Neutrophil (primary cell): Measurements from ENCODE around the gene ERICH6B.

Experiments used
- H3K27ac ChIP-seq: fragments of 200-600 bp; sonication (generic); 2 replicates; pipeline ENCODE4 v1.5.1; 2016; ENCODE audit warnings: mild to moderate bottlenecking, moderate library complexity
- H3K27me3 ChIP-seq: fragments of 200-600 bp; sonication (generic); 2 replicates; pipeline ENCODE4 v1.6.0; 2016; ENCODE audit warnings: mild to moderate bottlenecking
- H3K36me3 ChIP-seq: fragments of 200-600 bp; sonication (generic); 2 replicates; pipeline ENCODE4 v1.5.1; 2017
- H3K4me1 ChIP-seq, 2 experiments: fragments of 200-600 bp in 1 of 2; sonication (generic) in 1 of 2; 1 replicate in 1 of 2; 2 replicates in 1 of 2; pipeline versions ENCODE4 v1.5.1 to v1.6.1; 2013 to 2016; ENCODE audit warnings: low read depth in 1 of 2, low read length in 1 of 2, mild to moderate bottlenecking in 1 of 2, moderate library complexity in 1 of 2; ENCODE audit not compliant: control insufficient read depth in 1 of 2, insufficient read depth in 1 of 2
- H3K4me3 ChIP-seq, 2 experiments: fragments of 200-600 bp in 1 of 2; sonication (generic) in 1 of 2; 1 replicate in 1 of 2; 2 replicates in 1 of 2; pipeline ENCODE4 v1.5.1; 2013 to 2016; ENCODE audit warnings: low read depth in 1 of 2, low read length in 1 of 2, mild to moderate bottlenecking in 1 of 2, moderate library complexity in 1 of 2
- H3K9me3 ChIP-seq: fragments of 200-600 bp; sonication (generic); 2 replicates; pipeline ENCODE4 v1.5.1; 2016
- TF ChIP-seq, protein P1 (sequence below): fragments of 200-600 bp; sonication (generic); IDR thresholded peaks from 2 replicates; pipeline ENCODE4 v1.5.1; 2016; ENCODE audit warnings: antibody characterized with exemption

The ERICH6B gene

DNA sequence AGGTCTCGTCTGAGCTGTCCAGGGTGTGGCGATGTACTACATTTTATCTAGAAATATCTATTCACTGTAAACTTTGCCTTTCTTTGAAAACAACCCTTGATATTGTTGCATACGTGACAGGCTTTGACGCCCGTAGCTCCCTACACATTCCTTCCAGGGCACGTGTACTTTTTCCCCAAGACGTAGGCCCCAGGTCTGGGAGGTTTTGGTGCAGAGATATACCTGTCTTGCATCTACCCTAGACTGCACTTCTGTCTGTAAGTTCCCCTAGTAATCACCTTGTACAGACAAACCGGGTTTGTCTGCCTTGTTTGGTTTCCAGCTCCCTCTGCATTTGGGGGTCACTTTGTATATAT lies 69.2 kb downstream of the ERICH6B start:
- Histone ChIP-seq H3K9me3 (no peaks in the 10 kb centered on the region), H3K36me3 (no peaks in the 10 kb centered on the region), H3K27ac (no peak overlapping the region), H3K27me3 (peaks cover 11% of the 10 kb centered on the region), H3K4me3 (no peak overlapping the region), H3K4me1 (no peaks in the 10 kb centered on the region)
- TF ChIP-seq, protein P1, sequence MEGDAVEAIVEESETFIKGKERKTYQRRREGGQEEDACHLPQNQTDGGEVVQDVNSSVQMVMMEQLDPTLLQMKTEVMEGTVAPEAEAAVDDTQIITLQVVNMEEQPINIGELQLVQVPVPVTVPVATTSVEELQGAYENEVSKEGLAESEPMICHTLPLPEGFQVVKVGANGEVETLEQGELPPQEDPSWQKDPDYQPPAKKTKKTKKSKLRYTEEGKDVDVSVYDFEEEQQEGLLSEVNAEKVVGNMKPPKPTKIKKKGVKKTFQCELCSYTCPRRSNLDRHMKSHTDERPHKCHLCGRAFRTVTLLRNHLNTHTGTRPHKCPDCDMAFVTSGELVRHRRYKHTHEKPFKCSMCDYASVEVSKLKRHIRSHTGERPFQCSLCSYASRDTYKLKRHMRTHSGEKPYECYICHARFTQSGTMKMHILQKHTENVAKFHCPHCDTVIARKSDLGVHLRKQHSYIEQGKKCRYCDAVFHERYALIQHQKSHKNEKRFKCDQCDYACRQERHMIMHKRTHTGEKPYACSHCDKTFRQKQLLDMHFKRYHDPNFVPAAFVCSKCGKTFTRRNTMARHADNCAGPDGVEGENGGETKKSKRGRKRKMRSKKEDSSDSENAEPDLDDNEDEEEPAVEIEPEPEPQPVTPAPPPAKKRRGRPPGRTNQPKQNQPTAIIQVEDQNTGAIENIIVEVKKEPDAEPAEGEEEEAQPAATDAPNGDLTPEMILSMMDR: no peak

DNA sequence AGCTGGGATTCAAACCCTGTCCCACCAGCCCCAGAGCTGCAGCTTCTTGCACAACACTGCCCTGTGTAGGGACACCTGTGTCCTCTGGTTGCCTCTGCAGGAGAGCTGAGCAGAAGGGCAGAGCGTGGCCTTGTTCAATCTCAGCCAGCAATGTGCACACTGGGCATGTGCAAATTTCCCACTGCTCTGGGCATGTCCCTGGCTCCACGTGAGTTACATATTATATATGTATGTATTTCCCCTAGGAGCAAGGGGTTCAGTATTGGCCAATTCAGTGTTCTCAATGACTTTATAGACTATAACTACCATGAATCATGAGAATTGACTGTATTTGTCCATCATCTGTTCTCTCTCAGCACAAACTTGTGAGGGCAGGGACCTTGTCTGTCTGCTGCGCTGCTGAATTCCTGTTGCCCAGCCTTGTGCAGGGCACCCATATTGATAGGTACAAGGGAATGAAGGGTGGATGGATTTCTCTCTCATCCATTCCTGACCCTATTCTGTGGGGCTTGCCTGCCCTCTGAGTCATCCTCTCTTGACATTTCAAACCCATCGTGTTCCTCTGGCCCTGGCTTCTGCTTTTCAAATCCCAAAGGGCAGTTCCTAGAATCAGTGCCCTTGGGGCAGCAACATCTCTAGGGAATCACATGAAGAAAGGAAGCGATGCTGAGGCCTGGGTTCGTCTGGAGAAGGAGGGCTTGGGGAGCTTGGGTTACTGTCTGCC lies 69.7 kb downstream of the ERICH6B start:
- H3K27me3 ChIP-seq: peaks cover 9% of the 10 kb centered on the region
- H3K27ac ChIP-seq: no peak overlapping the region
- TF ChIP-seq, protein P1: no peak
- no peaks in the 10 kb centered on the region for H3K9me3 ChIP-seq
- no peak overlapping the region for H3K4me3 ChIP-seq
- no peaks in the 10 kb centered on the region for H3K4me1 ChIP-seq
- no peaks in the 10 kb centered on the region for H3K36me3 ChIP-seq

DNA sequence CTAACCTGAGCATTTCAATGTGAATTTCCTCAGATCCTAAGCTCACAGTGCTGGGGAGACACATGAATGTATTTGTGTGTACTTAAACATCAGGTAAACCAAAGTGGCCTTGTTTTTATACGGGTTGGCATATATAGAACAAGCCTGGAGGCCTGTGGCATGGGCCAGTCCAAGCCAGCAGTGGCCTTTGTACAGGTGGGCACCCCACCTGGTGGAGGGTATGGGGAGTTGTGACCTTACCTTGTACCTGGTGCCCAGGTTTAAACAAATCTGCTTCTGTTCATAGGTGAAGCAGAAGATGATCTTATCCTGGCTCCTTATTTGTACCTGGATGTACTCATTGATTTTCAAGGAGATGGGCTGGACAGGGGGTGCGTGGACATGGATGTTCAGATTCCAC lies 71.0 kb downstream of the ERICH6B start:
- H3K27ac ChIP-seq: no peak overlapping the region
- no peak overlapping the region for H3K4me3 ChIP-seq
- TF ChIP-seq, protein P1: no peak
- H3K36me3 ChIP-seq: no peaks in the 10 kb centered on the region
- H3K27me3 ChIP-seq: peaks cover 9% of the 10 kb centered on the region
- no peaks in the 10 kb centered on the region for H3K4me1 ChIP-seq
- no peaks in the 10 kb centered on the region for H3K9me3 ChIP-seq

DNA sequence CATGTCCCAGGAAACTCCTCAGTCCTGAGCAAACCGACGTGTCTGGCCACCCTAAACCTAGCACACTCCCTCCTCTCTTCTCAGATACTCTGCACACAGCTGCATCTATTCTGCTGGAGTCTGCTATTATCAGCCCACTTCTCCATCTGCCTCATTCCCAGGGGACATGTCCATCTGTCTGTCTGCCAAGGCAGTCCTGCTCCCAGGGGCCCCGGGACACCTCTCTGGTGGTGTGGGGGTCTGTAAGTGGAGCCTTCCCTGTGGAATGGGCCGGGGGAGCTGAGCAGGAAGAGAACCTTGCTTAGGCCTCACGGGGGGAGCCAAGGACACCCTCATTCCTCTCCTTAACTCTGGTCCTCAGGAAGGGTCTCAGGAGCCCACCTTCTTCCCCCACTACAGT lies 72.7 kb downstream of the ERICH6B start:
- Histone ChIP-seq H3K9me3 (no peaks in the 10 kb centered on the region), H3K4me3 (no peak overlapping the region), H3K27me3 (peaks cover under 1% of the 10 kb centered on the region), H3K4me1 (no peaks in the 10 kb centered on the region), H3K27ac (no peak overlapping the region), H3K36me3 (peaks cover under 1% of the 10 kb centered on the region)
- TF ChIP-seq, protein P1: no peak

DNA sequence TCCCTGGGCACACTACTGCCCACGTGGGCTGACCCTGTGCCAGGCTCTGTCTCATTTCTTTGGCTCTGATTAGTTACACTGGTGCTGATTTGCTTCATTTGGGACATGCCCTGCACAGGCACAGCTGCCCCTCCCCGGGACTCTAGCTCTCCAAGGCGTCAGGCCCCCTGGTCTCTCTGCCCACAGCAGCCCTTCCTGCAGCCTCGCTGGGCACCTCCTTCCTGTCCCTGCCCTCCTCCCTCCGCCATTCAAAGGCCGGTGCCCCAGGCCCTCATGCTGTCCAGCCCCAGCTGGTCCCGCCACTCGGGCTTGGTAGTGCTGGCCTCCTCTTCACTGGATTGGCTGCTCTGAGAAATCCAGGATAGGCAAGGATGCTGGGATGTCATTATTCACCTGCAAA lies 73.1 kb downstream of the ERICH6B start:
- TF ChIP-seq, protein P1: no peak

DNA sequence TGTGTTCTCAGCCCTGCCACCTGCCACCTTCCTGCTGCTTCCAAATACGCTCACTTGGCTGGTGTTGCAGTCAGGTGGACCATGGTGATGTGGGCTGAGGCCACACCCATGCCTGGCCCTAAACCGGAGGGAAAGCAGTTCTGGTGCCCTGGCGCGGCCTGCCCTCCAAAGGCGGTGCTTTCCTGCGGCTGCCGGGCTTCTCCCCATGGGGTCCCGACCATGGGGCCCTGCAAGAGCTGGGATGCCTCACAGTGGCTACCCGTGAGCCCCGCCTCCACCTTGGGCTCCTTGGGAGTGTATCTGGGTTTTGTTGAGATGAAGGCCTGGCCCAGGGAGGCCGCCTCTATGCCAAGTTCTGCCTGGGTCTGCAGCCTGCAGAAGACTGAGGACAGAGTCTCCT lies 73.7 kb downstream of the ERICH6B start:
- Histone ChIP-seq H3K36me3 (peaks cover 7% of the 10 kb centered on the region), H3K27ac (no peak overlapping the region), H3K27me3 (no peaks in the 10 kb centered on the region), H3K4me1 (no peaks in the 10 kb centered on the region), H3K4me3 (no peak overlapping the region), H3K9me3 (no peaks in the 10 kb centered on the region)
- TF ChIP-seq, protein P1: no peak

More for the DNA sequence above, 73.1 kb downstream of the ERICH6B start:
- peaks cover 5% of the 10 kb centered on the region for H3K36me3 ChIP-seq
- no peak overlapping the region for H3K4me3 ChIP-seq
- H3K27me3 ChIP-seq: no peaks in the 10 kb centered on the region
- no peaks in the 10 kb centered on the region for H3K9me3 ChIP-seq
- no peaks in the 10 kb centered on the region for H3K4me1 ChIP-seq
- H3K27ac ChIP-seq: no peak overlapping the region
